Colon (tissue), 2 donors: ENCODE data around the gene IGHMBP2.

Source experiments
- FAIRE-seq: peaks from 2 replicates; lab custom pipeline; 2012; peaks lifted over from hg19 to GRCh38; lab: Jason Lieb, UNC
- donor health status: control.
- donor health status: control.

The IGHMBP2 gene

DNA sequence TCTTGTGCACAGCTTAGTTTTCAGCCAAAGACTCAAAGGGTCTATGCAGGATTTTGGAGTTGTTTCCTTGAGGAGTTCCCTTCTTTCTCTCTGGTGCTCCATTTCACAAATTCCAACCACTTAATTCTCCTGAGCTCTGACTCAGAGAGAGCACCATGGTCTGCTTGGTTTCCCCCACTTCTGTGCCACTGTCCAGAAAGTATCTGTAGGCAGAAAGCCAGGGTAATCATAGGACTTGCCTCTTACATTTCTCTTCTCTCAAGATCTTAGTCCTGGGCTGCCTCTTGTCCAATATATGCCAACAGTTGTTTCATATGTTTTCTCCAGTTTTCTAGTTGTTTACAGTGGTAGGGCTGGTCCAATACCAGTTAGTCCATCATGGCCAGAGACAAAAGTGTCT, 83.5 kb downstream of the IGHMBP2 start:
- FAIRE-seq: no peak

DNA sequence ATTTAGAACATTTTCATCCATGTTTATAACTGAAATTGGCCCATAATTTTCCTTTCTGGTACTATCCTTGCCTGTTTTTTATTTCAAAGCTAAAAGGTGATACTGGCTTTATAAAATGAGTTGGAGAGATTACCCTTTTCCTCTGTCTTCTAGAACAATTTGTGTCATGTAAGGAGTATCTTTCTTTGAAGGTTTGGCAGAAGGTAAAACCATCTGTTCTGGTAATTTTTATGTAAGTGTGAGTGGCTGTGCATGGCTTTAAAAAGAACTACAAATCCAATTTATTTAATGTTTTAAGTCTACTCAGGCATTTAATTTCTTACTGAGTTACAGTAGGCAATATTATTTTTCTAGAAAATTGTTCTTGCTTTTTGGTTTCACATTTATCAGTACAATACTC, 84.8 kb downstream of the IGHMBP2 start:
- no peak for FAIRE-seq
